Right cardiac atrium (tissue), 5 donors: ENCODE results near the gene TMEM52. TPM values are rescaled to one million over a fixed set of nuclear protein-coding genes. Genes with fewer than 3 reads are reported as not detected.

Experiments
- polyA plus RNA-seq: library from polyadenylated mRNA; stranded (reverse); fragments of 200-250 nt; gene quantifications from one replicate; pipeline ENCODE4 v1.2.3, GENCODE V29; 2013
- total RNA-seq, 4 donors: library from RNA; stranded (reverse); fragmentation: NEBNext Ultra II Directional; extraction: Animal tissue kit (Norgen Biotek cat#: 25700); gene quantifications; one replicate each; pipeline ENCODE4 v1.2.1, GENCODE V29; 2021
- donor health status: healthy with polysubstance abuse.
- donor health status: DM: no; HTN: yes; CAD: no.
- donor health status: DM: no; HTN: no; CAD: no.
- donor health status: DM: no; HTN: yes; CAD: no; lungs with severe emphysema.
- donor health status: DM: yes; HTN: yes; CAD: no.

TMEM52 gene
- total and polyA plus RNA-seq, 5 donors: 0.34 to 1.9 (median 0.74) TPM

Other genes with a start within 250 kb of the TMEM52 start
- 10 to 100 TPM; 16.9 to 29.5 (median 26.2) TPM for gene SLC35E2B, start 226.5 kb downstream of the TMEM52 start, total RNA-seq
- gene SLC35E2B, start 226.5 kb downstream of the TMEM52 start, polyA plus RNA-seq: 14.3 TPM
- 10 to 100 TPM; 16.9 to 25.4 (median 21.8) TPM for gene CDK11A, start 194.9 kb downstream of the TMEM52 start, total RNA-seq
- 21.6 TPM for gene CDK11A, start 194.9 kb downstream of the TMEM52 start, polyA plus RNA-seq
- gene NADK, start 140.8 kb downstream of the TMEM52 start, total RNA-seq: 10 to 100 TPM; 31.8 to 42.8 (median 38.2) TPM
- gene NADK, start 140.8 kb downstream of the TMEM52 start, polyA plus RNA-seq: 25.5 TPM
- gene GNB1, start 28.2 kb downstream of the TMEM52 start, total RNA-seq: 100 to 1,000 TPM; 152 to 205 (median 174) TPM
- gene GNB1, start 28.2 kb downstream of the TMEM52 start, polyA plus RNA-seq: 73.7 TPM
- under 1 TPM in 2 of 4 donors, not detected in 2; 0.24 to 0.36 TPM for gene CALML6, start 4.0 kb downstream of the TMEM52 start, total RNA-seq
- gene CALML6, start 4.0 kb downstream of the TMEM52 start, polyA plus RNA-seq: 0.18 TPM
- gene CFAP74, start 84.5 kb upstream of the TMEM52 start, total RNA-seq: not detected
- 0.11 TPM for gene CFAP74, start 84.5 kb upstream of the TMEM52 start, polyA plus RNA-seq
- gene GABRD, start 100.1 kb upstream of the TMEM52 start, total RNA-seq: under 1 TPM in 3 of 4 donors, not detected in 1; 0.26 to 0.85 (median 0.45) TPM
- 0.48 TPM for gene GABRD, start 100.1 kb upstream of the TMEM52 start, polyA plus RNA-seq
- 10 to 100 TPM; 15.1 to 28.1 (median 22.3) TPM for gene PRKCZ, start 131.1 kb upstream of the TMEM52 start, total RNA-seq
- 21.2 TPM for gene PRKCZ, start 131.1 kb upstream of the TMEM52 start, polyA plus RNA-seq